ENCODE results near the gene TARM1.
"Not testable (repeated sequence)": the region's sequence is repeated elsewhere in the genome, so short reads cannot be mapped to it uniquely, and the experiment has no call there.

TARM1 gene

DNA sequence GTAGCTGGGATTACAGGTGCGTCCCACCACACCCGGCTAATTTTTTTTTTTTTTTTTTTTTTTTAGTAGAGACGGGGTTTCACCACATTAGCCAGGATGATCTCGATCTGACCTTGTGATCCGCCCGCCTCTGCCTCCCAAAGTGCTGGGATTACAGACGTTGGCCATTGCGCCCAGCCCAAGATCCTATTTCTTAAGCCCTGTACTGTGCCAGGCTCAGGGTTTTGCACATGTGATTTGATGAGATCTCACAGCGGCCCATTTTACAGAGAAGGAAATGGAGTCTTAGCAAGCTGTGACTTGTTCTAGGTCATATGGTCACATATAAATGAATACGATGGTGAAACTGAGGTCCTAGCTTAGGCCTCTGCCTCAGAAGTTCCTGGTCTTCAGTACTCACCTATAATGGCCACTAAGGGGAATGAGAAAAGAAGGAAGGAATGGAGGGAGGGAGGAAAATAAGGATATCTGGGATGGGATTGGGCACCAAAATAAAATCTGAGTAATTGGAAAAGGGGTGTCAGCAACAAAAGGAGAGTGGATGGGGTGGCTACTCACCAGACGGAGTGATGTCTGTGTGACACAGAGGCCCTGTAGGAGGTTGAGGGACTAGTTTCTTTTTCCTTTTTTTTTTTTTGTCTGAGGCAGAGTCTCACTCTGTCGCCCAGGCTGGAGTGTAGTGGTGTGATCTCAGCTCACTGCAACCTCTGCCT is 18.2 kb upstream of the TARM1 start:
- no peak for DNase-seq

DNA sequence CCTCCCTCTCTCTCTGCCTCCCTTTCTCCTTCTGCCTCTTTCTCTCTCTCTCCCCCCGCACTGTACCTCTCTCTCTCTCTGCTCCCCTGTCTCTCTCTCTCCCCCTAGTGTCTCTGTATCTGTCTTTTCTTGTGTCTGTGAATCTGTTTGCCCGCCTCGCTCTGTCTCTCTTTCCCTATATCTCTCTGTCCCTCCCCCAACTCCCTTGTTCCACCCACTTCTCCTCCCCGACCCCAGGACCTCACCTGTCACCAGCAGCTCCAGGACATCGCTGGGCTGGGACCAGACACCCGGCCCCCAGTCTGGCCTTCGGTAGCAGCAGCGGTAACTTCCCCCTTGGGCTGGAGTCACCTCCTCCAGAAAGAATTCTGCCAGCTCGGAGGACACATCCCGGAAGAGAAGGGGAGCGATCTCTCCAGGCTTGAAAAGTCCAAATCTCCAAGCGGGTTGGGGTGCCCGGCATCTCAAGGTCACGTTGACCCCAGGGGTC is 15.5 kb upstream of the TARM1 start:
- peak; percentile 25 for DNase-seq

DNA sequence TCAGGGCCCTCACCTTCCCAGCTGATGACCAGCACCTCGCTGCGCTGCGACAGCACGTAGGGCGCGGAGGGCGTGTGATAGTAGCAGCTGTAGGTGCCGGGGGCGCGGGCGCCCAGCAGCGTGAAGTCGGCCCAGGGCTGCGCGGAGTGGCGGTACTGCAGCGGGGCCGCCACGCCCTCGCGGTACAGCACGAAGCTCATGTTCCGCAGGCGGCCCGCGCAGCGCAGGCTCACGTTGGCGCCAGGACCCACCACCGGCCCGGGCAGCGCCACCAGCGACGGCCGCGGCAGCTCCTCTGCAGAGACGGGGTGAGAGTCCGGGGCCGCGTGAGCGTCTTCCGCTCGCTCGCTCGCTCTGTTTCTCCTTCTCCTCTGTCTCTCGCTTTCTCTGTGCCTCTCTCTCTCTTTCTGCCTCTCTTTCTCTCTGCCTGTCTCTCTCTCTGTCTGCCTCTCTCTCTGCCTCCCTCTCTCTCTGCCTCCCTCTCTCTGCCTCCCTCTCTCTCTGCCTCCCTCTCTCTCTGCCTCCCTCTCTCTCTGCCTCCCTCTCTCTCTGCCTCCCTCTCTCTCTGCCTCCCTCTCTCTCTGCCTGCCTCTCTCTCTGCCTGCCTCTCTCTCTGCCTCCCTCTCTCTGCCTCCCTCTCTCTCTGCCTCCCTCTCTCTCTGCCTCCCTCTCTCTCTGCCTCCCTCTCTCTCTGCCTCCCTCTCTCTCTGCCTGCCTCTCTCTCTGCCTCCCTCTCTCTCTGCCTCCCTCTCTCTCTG is 14.9 kb upstream of the TARM1 start:
- DNase-seq: peak; percentile 67

DNA sequence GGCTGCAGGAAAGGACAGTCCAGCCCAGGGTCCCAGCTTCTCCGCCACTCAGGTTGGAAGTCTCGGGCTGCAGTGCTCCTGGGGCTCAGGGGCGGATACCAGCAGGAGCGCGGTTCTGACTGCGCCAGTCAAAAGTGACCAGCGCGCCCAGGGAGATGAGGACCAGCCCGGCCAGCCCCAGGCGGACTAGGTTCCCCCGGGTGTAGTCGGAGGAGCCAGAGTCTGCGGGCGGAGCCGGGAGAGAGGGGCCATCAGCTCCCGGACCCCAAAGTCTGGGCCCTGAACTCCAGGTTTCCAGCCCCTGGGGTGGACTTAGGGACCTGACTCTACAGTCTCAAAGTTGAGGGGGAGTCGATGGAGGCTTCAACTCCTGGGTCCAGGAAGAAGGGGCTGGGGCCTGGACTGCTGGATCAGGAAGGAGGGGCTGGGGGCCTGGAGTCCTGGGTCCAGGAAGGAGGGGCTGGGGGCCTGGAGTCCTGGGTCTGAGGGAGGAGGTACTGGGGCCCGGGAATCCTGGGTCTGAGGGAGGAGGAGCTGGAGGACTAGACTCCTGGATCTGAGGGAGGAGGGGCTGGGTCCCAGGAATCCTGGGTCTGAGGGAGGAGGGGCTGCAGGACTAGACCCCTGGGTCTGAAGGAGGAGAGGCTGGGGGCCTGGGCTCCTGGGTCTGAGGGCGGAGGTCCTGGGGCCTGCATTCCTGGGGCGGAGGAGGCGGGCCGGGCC is 14.1 kb upstream of the TARM1 start:
- DNase-seq: no peak

DNA sequence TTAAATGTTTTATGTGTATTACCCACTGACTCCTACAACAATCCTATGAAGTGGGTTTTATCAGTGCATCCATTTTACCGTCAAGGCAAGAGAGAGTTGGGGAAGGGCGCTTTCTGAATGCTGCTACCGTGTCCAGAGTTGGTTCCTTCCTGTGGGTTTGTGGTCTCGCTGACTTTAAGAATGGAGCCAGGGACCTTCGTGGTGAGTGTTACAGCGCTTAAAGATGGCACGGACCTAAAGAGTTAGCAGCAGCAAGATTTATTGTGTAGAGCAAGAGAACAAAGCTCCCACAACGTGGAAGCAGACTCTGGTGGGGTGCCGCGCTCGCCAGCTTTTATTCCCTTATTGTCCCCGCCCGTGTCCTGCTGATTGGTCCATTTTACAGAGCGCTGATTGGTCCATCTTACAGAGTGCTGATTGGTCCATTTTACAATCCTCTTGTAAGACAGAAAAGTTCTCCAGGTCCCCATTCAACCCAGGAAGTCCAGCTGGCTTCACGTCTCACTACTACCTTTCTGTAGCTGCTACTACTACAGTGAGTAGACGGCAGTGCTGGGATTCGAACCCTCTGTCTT is 13.3 kb upstream of the TARM1 start:
- no peak for DNase-seq

DNA sequence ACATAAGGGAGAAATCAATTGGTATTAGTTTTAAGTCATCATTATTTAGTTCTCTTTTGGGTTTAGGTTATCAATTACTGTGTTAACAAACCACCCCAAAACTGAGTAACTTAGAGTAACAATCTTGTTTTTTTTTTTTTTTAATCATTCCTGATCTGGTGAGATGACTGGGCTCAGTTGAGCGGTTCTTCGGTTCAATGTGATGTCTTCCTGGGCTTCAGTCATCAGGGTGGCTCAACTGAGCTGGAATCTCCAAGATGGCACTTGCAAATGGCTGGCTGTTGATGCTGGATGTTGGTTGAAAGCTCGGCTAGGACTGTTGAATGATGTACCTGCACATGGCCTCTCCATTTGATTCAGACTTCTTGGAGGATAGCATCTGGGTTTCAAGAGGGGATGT is 3.2 kb upstream of the TARM1 start:
- DNase-seq: no peak

DNA sequence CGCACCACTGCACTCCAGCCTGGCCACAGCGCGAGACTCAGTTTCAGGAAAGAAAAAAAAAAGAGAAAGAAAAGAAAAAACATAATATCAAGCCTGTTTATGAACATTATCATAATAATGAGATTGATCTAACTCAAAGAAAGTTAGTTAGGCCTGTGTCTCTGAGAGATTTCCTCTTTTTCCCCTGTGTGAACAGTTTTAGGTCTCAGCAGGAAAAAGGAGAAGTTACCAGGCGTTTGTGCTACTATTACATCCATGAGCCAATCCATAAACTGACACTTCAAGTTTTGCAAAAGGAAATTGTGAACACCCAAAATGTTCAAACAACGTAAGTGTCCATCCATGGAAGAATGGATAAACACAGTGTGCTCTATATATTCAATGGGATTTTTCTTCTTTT is 3.8 kb downstream of the TARM1 start:
- DNase-seq: no peak

DNA sequence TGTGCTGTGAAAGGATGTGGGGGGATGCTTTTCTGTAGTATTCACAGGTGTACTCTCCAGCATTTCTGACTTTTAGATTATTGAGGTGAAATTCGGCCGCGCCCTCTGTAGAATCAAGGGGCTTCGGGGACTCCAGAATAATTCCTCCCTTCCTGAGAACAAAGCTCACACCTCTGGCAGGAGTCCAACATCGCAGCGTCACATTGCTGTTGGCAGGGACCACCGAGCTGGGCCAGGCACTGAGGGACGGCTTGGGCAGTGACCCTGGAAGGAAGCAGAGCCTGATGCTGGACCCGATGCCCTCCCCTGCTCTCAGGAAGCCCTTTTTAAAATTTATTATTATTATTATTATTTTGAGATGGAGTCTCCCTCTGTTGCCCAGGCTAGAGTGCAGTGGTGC is 6.3 kb downstream of the TARM1 start:
- DNase-seq: no peak

DNA sequence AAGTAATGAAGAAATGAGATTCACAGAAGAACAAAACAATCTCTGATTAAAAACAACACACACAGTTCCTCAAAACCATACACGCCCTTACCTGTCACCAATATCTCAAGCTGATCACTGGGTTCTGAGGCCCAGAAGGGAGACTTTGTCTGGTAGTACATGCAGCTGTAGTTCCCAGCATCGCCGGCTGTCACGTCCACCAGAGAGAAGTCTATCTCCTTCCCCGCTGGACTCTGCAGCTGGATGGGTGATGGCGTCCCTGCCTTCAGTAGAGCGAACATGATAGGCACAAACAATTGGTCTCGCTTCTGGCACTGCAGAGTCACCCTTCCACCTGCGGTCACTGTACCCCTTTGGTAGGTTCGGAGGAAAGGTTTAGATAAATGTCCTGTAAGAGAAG is 7.3 kb downstream of the TARM1 start:
- DNase-seq: no peak

DNA sequence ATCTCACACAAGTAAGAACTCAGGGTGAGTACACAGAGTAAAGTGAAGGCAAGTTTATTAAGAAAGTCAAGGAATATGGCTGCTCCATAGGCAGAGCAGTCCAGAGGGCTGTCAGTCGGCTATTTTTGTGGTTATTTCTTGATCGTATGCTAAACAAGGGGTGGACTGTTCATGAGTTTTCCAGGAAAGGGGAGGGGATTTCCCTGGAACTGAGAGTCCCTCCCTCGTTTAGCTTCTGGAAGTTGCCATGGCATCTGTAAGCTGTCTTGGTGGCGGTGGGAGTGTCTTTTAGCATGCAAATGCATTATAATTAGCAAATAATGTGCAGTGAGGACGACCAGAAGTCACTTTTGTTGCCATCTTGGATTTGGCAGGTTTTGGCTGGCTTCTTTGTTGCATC is 11.7 kb downstream of the TARM1 start:
- no peak for DNase-seq

DNA sequence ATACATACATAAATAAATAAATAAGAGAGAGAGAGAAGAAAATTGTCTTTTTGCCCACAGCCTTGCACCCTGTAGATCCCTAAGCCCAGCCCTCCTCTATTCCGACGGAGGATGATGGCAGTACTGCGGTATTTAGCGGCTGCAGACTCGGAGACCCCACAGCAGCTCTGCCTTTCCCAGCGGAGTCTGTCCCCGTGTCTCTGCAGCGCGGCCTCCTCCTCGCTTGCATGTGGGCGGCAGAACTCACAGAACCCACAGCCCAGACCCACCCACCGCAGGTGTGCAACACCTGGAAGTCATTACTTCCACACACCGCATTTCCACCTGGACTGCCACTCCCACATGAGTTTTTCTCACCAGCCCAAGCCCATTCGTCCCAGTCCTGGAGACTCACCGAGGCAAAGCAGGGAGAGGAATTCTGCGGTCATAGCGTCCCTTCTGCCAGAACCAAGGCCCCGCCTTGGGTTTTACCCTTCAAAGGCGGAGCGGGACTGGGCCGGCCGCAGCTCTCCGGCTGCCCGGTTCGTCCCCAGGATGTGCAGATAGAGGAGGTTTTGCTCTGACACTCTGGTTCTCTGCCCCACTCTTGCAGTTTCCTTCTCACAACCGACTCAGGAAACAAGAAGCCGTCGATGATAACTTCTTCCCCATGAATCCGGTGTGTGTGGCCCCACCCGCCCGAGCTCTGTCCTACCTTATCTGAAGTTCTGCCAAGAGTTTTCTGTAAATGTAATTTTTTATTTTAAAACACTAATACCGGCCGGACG is 17.6 kb downstream of the TARM1 start, which contains the start of gene VSTM1:
TSS of gene VSTM1 (minus strand) at position 548 of the 767 bp plus-strand sequence. CDS start at position 428, 120 bp downstream.
- no peak for DNase-seq

DNA sequence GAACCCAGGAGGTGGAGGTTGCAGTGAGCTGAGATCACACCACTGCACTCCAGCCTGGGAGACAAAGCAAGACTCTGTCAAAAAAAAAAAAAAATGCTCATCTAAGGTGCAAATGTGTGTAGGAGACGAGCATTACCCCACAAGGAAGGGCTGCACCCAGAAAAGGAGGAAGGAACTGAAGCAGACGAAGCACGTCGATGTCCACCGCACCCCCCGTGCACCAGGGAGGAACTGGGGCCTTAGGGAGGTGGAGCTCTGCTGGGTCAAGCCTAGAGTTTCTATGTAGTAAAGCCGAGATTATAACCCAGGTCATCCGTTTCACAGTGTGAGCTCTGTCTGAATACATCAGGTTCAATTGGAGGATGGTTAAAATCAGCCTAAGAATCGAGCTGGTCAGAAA is 18.5 kb downstream of the TARM1 start:
- DNase-seq: no peak

DNA sequence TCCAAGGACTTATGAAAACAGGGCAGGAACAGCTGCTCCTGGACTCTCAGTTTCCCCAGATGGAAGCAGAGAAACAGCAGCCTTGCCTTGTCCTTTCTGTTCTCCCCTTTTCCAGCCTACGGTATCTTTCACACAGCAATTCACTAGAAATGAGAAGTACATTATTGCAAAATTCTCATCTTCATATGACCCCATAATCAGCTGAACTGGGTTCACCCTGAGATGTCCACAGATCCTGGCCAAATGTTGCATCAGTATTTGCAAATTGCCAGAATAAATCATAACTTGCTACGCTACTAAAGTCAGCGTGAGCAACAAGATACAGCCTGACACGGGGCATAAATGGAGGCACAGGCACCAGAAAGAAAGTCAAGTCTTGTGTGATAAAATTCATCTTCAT is 33.5 kb downstream of the TARM1 start:
- no peak for DNase-seq

DNA sequence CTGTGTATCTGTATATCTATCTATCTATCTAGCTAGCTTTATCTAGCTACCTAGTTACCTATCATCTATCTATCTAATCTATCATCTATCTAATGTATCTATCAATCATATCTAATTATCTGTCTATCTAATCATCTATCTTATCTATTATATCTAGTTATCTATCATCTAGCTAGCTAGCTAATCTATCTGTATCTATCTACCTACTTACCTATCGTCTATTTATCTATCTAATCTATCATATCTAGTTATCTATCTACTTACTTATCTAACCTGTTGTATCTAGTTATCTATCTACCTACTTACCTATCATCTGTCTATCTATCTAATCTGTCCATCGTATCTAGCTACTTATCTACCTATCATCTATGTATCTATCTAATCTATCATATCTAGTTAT is 35.4 kb downstream of the TARM1 start:
- no peak for DNase-seq

DNA sequence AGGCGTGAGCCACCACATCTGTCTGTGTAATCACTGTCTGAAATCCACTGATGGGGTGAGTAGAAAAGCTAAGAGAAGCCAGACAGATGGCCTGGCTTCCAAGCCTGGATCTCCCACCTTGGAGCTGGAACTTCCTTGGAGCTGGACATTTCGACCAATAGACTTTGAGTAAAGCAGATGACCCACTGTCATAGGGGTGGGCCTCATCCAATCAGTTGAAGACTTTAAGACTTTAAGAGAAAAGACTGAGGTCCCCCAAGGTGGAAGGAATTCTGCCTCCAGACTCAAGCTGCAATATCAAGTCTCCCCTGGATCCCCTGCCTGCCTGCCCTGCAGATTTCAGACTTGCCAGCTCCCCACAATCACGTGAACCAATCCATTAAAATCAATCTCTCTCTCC is 38.2 kb downstream of the TARM1 start:
- DNase-seq: no peak

DNA sequence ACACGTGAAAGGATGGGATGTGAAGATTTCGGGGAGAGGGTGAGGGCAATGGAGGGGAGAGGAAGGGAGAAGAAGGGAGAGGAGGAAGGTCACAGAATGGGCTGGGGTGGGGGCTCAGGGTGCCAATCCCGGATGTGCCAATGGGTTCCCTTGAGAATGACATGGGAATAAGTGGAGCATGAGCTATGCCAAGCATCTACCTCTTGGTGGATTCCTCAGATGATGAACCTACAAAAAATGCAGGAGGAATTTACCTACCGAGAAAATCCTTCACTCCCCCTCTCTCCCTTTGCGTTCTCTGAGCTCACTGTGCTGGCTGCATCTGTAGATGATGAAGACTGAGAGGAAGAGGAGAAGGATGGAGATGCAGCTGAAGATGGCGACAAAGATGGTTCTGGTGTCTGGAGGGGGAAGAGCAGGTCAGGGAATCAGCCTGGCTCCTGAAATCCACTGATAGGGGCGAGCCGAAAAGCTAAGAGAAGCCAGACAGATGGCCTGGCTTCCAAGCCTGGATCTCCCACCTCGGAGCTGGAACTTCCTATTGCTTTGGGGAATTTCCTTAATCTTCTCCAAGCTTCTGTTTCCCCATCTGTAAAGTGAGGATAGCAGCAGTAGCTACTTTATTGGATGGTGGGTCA is 39.1 kb downstream of the TARM1 start:
- no peak for DNase-seq

DNA sequence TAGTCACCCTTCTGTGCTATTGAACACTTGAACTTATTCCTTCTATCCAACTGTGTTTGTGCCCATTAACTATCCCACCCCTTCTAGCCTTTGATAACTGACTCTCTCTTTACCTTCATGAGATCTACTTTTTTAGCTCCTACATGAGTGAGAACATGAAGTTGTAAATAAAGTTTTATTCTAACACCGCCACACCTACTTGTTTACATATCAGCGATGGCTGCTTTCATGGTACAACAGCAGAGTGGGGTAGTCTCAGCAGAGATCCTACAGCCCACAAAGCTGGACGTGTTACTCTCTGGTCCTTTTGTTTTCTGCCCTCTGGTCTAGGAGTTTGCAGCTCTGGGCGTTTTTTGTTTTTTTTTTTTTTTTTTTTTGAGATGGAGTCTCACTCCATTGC is 41.2 kb downstream of the TARM1 start:
- no peak for DNase-seq

DNA sequence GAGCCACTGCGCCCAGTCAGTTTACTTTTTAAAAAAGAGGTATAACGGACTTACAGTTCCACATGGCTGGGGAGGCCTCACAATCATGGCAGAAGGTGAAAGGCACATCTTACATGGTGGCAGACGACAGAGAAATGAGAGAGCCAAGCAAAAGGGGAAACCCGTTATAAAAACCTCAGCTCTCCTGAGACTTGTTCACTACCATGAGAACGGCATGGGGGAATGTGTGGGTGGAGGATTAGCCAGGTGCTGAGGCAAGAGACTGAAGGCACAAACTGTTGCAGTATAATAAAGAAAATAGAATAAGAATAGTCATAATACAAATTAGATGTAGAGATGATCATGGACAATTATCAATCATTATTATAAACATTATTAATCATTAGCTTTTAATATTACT is 44.6 kb downstream of the TARM1 start:
- not testable (repeated sequence) for DNase-seq

DNA sequence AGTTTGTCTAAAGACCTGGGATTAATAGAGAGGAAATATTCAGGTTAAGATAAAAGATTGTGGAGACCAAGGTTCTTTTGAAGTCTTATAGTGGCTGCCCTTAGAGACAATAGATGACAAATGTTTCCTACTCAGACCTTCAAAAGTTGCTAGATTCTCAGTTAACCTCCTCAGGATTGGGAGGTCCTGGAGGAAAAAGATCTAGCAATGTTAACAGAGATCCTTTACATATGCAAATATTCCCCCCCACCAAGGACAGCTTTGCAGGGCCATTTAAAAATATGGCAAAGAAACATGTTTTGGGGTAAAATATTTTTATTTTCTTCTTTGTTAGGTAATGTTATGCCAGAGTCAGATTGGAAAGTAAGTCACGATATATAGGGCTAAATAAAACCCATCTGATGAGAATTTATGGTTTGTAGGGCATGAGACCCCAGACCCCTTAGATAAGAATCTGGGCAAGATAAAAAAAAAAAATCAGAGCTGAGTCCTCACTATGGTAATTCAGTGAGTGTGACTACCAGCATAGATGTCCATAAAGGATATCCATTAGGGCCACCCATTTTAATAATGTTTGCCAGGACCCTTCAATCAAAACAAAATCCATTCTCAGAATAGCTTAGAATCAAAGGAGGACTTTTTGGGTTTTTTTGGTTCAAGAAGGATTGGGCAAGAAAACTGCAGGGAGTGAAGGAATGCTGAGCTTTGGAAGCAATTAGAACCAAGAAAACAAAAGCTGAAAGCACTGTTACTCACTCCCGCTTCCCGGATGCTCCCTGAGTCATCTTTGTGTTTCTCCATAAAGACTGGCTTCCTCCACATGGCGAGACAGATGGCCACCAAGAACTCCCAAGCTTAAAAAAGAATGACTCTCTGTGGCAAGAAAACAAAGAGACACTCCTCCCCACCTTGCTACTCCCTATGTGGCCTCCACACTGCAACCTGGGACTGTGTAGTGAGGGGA is 45.7 kb downstream of the TARM1 start:
- DNase-seq: no peak

DNA sequence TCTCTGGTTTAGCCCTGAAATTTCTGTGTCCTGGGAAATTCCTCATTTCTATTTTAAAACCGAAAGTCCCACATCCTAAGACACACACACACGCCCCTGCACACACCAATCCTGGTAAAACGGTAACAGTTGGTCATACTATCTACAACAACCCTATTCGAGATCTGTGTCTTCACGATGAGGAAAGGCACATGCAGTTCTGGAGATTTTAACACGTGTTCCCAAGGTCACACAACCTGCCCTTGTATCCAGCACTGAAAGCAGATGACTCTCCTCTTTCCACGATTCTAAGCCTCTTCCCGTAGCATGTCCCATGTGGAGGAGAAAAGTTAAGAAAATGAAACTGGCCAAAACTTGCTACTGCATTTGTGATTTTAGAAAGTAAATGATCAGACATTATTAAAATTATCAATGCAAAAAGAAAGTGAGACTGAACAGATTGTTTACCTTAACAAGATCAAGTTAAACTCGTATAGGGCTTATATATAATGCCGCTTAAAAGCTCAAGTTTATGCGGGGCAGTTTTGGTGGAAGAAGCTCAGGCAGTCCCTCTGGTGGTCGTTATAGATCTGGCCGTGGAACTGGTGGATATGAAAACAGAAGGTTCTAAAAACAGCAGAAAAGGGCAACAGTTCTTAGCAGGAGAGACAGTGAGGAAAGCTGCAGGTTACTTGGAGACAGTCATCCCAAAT is 50.1 kb downstream of the TARM1 start:
- DNase-seq: no peak
